Measurements from ENCODE around the gene MRPS9.

- no peak for TF ChIP-seq CTCF (IDR thresholded peaks at IDR 0.05; ENCODE audit: insufficient read depth, low read length)
- no peak for TF ChIP-seq GABPA (IDR thresholded peaks at IDR 0.05; ENCODE audit: low read depth)
These were observed 106.5 kb downstream of the MRPS9 start for GRCh38 chr2:105144152-105144940.

All from HL-60 (cell line).